RWPE1 (cell line): ENCODE measurements around the gene ATP8A2.
"Not testable (repeated sequence)": the region's sequence is repeated elsewhere in the genome, so short reads cannot be mapped to it uniquely, and the experiment has no call there.

Experiments
- CTCF ChIA-PET: fragments of 350-600 bp; sonication (Branson Sonifier 250); formaldehyde crosslinking; extraction: SDS; loops from one replicate; lab custom pipeline; 2021; lab: Yijun Ruan, JAX
- POLR2A ChIA-PET: fragments of 400-600 bp; formaldehyde crosslinking; extraction: SDS; loops from one replicate; lab custom pipeline; 2020; ENCODE audit warnings: antibody characterized with exemption; ENCODE audit not compliant: low non-redundant PET; lab: Yijun Ruan, JAX
- DNase-seq: peaks from one replicate; pipeline ENCODE4 v3.0.0; 2012; ENCODE audit warnings: low spot score
- H3K27ac ChIP-seq: fragments of 450-650 bp; 2 replicates; pipeline ENCODE4 v1.5.1; 2017
- CTCF ChIP-seq: fragments of 450-650 bp; conservative IDR thresholded peaks from 2 replicates; pipeline ENCODE4 v1.5.1; 2017; ENCODE audit warnings: low read depth, mild to moderate bottlenecking

Gene ATP8A2

GRCh38 chr13:25347151-25347550, 24.6 kb upstream of the ATP8A2 start:
- no peak for TF ChIP-seq CTCF
- DNase-seq: no peak
- POLR2A ChIA-PET: no interaction called here
- no peak overlapping the region for H3K27ac ChIP-seq
- CTCF ChIA-PET: no interaction called here

DNA sequence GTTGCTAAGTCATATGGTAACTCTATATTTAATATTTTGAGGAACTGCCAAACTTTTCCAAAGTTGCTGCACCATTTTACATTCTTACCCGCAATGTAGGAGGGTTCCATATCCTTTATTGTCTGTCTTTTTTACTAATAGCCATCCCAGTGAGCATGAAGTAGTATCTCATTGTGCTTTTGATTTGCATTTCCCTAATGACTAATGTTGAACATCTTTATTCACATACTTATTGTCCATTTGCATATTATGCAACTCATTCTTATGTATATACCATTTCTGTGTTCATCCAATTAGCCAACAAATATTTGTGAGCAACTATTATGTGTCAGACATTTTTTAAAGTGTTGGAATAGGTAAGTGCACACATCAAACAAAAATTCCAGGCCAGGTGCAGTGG, 20.4 kb upstream of the ATP8A2 start:
- TF ChIP-seq CTCF: no peak
- ChIA-PET CTCF (no interaction called here), POLR2A (no interaction called here)
- no peak for DNase-seq
- H3K27ac ChIP-seq: no peak overlapping the region

- ChIA-PET POLR2A (no interaction called here), CTCF (interaction anchor here (0.7 kb wide), 1 partner anchor 245 kb away, joined by 3 read pairs; no protein-coding TSS in a partner anchor)
Observed at GRCh38 chr13:25352230-25352629, 19.5 kb upstream of the ATP8A2 start.

GRCh38 chr13:25352806-25353205, 19.0 kb upstream of the ATP8A2 start:
- no peak for TF ChIP-seq CTCF
- no peak overlapping the region for H3K27ac ChIP-seq
- ChIA-PET CTCF (no interaction called here), POLR2A (no interaction called here)
- no peak for DNase-seq

More at GRCh38 chr13:25352230-25352629, 19.5 kb upstream of the ATP8A2 start:
- no peak overlapping the region for H3K27ac ChIP-seq
- DNase-seq: no peak
- no peak for TF ChIP-seq CTCF

GRCh38 chr13:25353344-25353743, 18.4 kb upstream of the ATP8A2 start:
- ChIA-PET POLR2A (no interaction called here), CTCF (interaction anchor here (1.2 kb wide), 1 partner anchor 23 kb away, joined by 6 read pairs; no protein-coding TSS in a partner anchor)
- TF ChIP-seq CTCF: no peak
- no peak overlapping the region for H3K27ac ChIP-seq
- DNase-seq: no peak

DNA sequence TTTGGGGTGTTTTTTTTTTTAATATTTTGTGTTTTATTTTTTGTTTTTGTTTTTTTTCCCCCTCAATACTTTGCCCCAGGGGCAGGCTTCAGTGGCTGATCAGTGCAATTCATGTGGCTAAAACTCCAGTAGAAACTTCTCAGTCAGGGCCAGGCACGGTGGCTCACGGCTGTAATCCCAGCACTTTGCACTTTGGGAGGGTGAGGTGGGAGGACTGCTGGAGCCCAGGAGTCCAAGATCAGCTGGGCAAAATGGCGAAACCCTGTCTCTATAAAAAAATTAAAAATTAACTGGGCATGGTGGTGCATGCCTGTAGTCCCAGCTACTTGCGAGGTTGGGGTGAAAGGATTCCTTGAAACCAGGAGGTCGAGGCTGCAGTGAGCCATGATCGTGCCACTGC, 17.4 kb upstream of the ATP8A2 start:
- POLR2A ChIA-PET: no interaction called here
- DNase-seq: no peak

DNA sequence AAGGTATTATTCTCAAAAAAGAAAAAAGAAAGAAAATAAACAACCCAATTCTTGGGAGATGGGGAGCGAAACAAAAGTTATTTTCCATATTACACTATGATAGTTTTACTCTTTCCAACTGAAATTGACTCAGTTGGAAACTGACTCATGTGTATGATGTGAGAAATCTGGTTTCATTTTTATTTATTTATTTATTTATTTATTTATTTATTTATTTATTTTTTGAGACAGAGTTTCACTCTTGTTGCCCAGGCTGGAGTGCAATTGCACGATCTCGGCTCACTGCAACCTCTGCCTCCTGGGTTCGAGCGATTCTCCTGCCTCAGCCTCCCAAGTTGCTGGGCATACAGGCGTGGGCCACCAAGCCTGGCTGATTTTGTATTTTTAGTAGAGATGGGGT, 11.3 kb upstream of the ATP8A2 start:
- H3K27ac ChIP-seq, CTCF ChIA-PET, POLR2A ChIA-PET, DNase-seq: not testable (repeated sequence)

More for the DNA sequence above, 17.4 kb upstream of the ATP8A2 start:
- CTCF ChIA-PET: interaction anchor here (1.2 kb wide), 1 partner anchor 22 kb away, joined by 6 read pairs; no protein-coding TSS in a partner anchor
- TF ChIP-seq CTCF: no peak
- no peak overlapping the region for H3K27ac ChIP-seq
